ENCODE measurements around the gene SEMA3F. TPM values are rescaled to one million over a fixed set of nuclear protein-coding genes. Genes with fewer than 3 reads are reported as not detected.

SEMA3F gene
- total and polyA plus RNA-seq, 4 donors: 0.60 to 4.8 (median 2.1) TPM

GRCh38 chr3:50153782-50154475 lies 1.2 kb upstream of the SEMA3F start:
- DNase-seq (ENCODE audit: low spot score): no peak
- no peak for TF ChIP-seq JUND (IDR thresholded peaks at IDR 0.05)
- TF ChIP-seq ZBTB33 (IDR thresholded peaks at IDR 0.05): no peak
- no peak for TF ChIP-seq REST (IDR thresholded peaks at IDR 0.05)
- no peak for TF ChIP-seq RAD21 (IDR thresholded peaks at IDR 0.05)
- TF ChIP-seq TAF1 (conservative IDR thresholded peaks at IDR 0.05): no peak
- TF ChIP-seq HNF4G (IDR thresholded peaks at IDR 0.05): no peak
- TF ChIP-seq, protein P1, sequence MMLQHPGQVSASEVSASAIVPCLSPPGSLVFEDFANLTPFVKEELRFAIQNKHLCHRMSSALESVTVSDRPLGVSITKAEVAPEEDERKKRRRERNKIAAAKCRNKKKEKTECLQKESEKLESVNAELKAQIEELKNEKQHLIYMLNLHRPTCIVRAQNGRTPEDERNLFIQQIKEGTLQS (IDR thresholded peaks at IDR 0.05): no peak
- TF ChIP-seq, protein P2, sequence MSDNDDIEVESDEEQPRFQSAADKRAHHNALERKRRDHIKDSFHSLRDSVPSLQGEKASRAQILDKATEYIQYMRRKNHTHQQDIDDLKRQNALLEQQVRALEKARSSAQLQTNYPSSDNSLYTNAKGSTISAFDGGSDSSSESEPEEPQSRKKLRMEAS (IDR thresholded peaks at IDR 0.05): no peak
- no peak for TF ChIP-seq HNF4A (conservative IDR thresholded peaks at IDR 0.05)
- Histone ChIP-seq H3K9me3 (ENCODE audit: control insufficient read depth in 4 of 4, low read length in 3 of 4) (no peaks in the 10 kb centered on the region), H3K27me3 (ENCODE audit: control insufficient read depth in 4 of 4, insufficient read depth in 4 of 4, low read length in 3 of 4) (no peaks in the 10 kb centered on the region), H3K36me3 (ENCODE audit: control insufficient read depth in 4 of 4, insufficient read depth in 3 of 4, low read depth in 1 of 4, low read length in 3 of 4) (no peaks in the 10 kb centered on the region), H3K4me3 (ENCODE audit: low read depth in 1 of 3, low read length in 3 of 3) (no peak overlapping the region), H3K27ac (ENCODE audit: low read depth in 1 of 2, low read length in 2 of 2) (no peak overlapping the region), H3K4me1 (ENCODE audit: control insufficient read depth in 4 of 4, insufficient read depth in 4 of 4, low read length in 3 of 4) (peaks cover 3 to 20% (median 11%) of the 10 kb centered on the region in 4 donors), H3K9ac (ENCODE audit: low read depth in 1 of 2, low read length in 2 of 2) (no peak overlapping the region)
- 64% methylated on average over 9 of the region's 9 CpGs for WGBS

- Histone ChIP-seq H3K27me3 (ENCODE audit: control insufficient read depth in 4 of 4, insufficient read depth in 4 of 4, low read length in 3 of 4) (no peaks in the 10 kb centered on the region), H3K9me3 (ENCODE audit: control insufficient read depth in 4 of 4, low read length in 3 of 4) (no peaks in the 10 kb centered on the region), H3K9ac (ENCODE audit: low read depth in 1 of 2, low read length in 2 of 2) (no peak overlapping the region), H3K4me1 (ENCODE audit: control insufficient read depth in 4 of 4, insufficient read depth in 4 of 4, low read length in 3 of 4) (peaks cover 3 to 20% (median 11%) of the 10 kb centered on the region in 4 donors), H3K36me3 (ENCODE audit: control insufficient read depth in 4 of 4, insufficient read depth in 3 of 4, low read depth in 1 of 4, low read length in 3 of 4) (no peaks in the 10 kb centered on the region), H3K27ac (ENCODE audit: low read depth in 1 of 2, low read length in 2 of 2) (no peak overlapping the region), H3K4me3 (ENCODE audit: low read depth in 1 of 3, low read length in 3 of 3) (peak overlapping the region in 2 of 3 donors; percentile 24 to 59)
- WGBS: 6% methylated on average over 34 of the region's 34 CpGs
- no peak for DNase-seq (ENCODE audit: low spot score)
- TF ChIP-seq HNF4G (IDR thresholded peaks at IDR 0.05) (no peak), EGR1 (IDR thresholded peaks at IDR 0.05; ENCODE audit: low read depth in 2 of 2) (no peak), RAD21 (IDR thresholded peaks at IDR 0.05) (no peak), FOXA2 (IDR thresholded peaks at IDR 0.05) (no peak), NR2F2 (IDR thresholded peaks at IDR 0.05) (no peak), SP1 (IDR thresholded peaks at IDR 0.05) (no peak), GABPA (IDR thresholded peaks at IDR 0.05 in 1 of 2, conservative IDR thresholded peaks at IDR 0.05 in 1 of 2) (no peak), REST (IDR thresholded peaks at IDR 0.05) (no peak), JUND (IDR thresholded peaks at IDR 0.05) (no peak), HNF4A (conservative IDR thresholded peaks at IDR 0.05) (no peak), ZBTB33 (IDR thresholded peaks at IDR 0.05) (no peak), TAF1 (conservative IDR thresholded peaks at IDR 0.05) (no peak)
- TF ChIP-seq, protein P2 (IDR thresholded peaks at IDR 0.05): no peak
- TF ChIP-seq, protein P3, sequence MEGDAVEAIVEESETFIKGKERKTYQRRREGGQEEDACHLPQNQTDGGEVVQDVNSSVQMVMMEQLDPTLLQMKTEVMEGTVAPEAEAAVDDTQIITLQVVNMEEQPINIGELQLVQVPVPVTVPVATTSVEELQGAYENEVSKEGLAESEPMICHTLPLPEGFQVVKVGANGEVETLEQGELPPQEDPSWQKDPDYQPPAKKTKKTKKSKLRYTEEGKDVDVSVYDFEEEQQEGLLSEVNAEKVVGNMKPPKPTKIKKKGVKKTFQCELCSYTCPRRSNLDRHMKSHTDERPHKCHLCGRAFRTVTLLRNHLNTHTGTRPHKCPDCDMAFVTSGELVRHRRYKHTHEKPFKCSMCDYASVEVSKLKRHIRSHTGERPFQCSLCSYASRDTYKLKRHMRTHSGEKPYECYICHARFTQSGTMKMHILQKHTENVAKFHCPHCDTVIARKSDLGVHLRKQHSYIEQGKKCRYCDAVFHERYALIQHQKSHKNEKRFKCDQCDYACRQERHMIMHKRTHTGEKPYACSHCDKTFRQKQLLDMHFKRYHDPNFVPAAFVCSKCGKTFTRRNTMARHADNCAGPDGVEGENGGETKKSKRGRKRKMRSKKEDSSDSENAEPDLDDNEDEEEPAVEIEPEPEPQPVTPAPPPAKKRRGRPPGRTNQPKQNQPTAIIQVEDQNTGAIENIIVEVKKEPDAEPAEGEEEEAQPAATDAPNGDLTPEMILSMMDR (IDR thresholded peaks at IDR 0.05; ENCODE audit: low read depth, low read length, missing input control): no peak
- TF ChIP-seq, protein P1 (IDR thresholded peaks at IDR 0.05): no peak
Observed at GRCh38 chr3:50154476-50154839, 666 bp upstream of the SEMA3F start.

All from liver (tissue), 9 donors.